Astrocyte (in vitro differentiated cells and primary cell): Measurements from ENCODE around the gene GLIPR2. TPM values are rescaled to one million over a fixed set of nuclear protein-coding genes. Genes with fewer than 3 reads are reported as not detected.
A peak's percentile ranks its signal among the peaks of the same experiment; 100 is the strongest.

ENCODE experiments used
- DNase-seq: peaks from one replicate; pipeline ENCODE4 v3.0.0-alpha.2; 2010; ENCODE audit warnings: low read depth
- FAIRE-seq: peaks from 2 replicates; lab custom pipeline; 2011; peaks lifted over from hg19 to GRCh38; lab: Jason Lieb, UNC
- H2AFZ ChIP-seq: 2 replicates; pipeline ENCODE4 v1.6.0; 2012; ENCODE audit warnings: low read depth, low read length, inconsistent platforms
- H3K27ac ChIP-seq: 2 replicates; pipeline ENCODE4 v1.5.1; 2011; ENCODE audit warnings: low read depth, low read length, inconsistent platforms
- H3K27me3 ChIP-seq: 2 replicates; pipeline ENCODE4 v1.6.0; 2011; ENCODE audit warnings: low read length, inconsistent platforms; ENCODE audit not compliant: insufficient read depth
- H3K36me3 ChIP-seq: 2 replicates; pipeline ENCODE4 v1.5.1; 2011; ENCODE audit warnings: low read length, inconsistent platforms; ENCODE audit not compliant: insufficient read depth
- H3K4me1 ChIP-seq: 2 replicates; pipeline ENCODE4 v1.5.1; 2011; ENCODE audit warnings: low read length, inconsistent platforms; ENCODE audit not compliant: insufficient read depth
- H3K4me2 ChIP-seq: 2 replicates; pipeline ENCODE4 v1.6.0; 2012; ENCODE audit warnings: low read length, inconsistent platforms
- H3K4me3 ChIP-seq: 2 replicates; pipeline ENCODE4 v1.5.1; 2011; ENCODE audit warnings: low read depth, mild to moderate bottlenecking, low read length, inconsistent platforms; ENCODE audit not compliant: insufficient read depth
- H3K79me2 ChIP-seq: 2 replicates; pipeline ENCODE4 v1.6.0; 2012; ENCODE audit warnings: mild to moderate bottlenecking, low read length, inconsistent platforms; ENCODE audit not compliant: insufficient read depth
- H3K9ac ChIP-seq: 2 replicates; pipeline ENCODE4 v1.6.0; 2012; ENCODE audit warnings: mild to moderate bottlenecking, low read length, inconsistent platforms
- H3K9me3 ChIP-seq: 2 replicates; pipeline ENCODE4 v1.5.1; 2012; ENCODE audit warnings: low read depth, mild to moderate bottlenecking, low read length, inconsistent platforms; ENCODE audit not compliant: insufficient read depth
- H4K20me1 ChIP-seq: 2 replicates; pipeline ENCODE4 v1.6.0; 2012; ENCODE audit warnings: low read length, inconsistent platforms; ENCODE audit not compliant: insufficient read depth
- H3K27ac Mint-ChIP-seq: one replicate; pipeline ENCODE4 v1.8.0; 2021; ENCODE audit warnings: mild to moderate bottlenecking, mixed read lengths; ENCODE audit not compliant: unreplicated experiment
- H3K27me3 Mint-ChIP-seq: one replicate; pipeline ENCODE4 v1.8.0; 2021; ENCODE audit warnings: low read depth, mixed read lengths; ENCODE audit not compliant: unreplicated experiment
- H3K36me3 Mint-ChIP-seq: one replicate; pipeline ENCODE4 v1.8.0; 2021; ENCODE audit warnings: low read depth, mixed read lengths; ENCODE audit not compliant: unreplicated experiment
- H3K4me1 Mint-ChIP-seq: one replicate; pipeline ENCODE4 v1.8.0; 2021; ENCODE audit warnings: low read depth, mixed read lengths; ENCODE audit not compliant: unreplicated experiment
- H3K4me3 Mint-ChIP-seq: one replicate; pipeline ENCODE4 v1.8.0; 2021; ENCODE audit warnings: mild to moderate bottlenecking, moderate library complexity, mixed read lengths; ENCODE audit not compliant: unreplicated experiment
- H3K9me3 Mint-ChIP-seq: one replicate; pipeline ENCODE4 v1.8.0; 2021; ENCODE audit warnings: mild to moderate bottlenecking, mixed read lengths; ENCODE audit not compliant: unreplicated experiment
- EZH2 ChIP-seq: IDR thresholded peaks from 2 replicates; pipeline ENCODE4 v1.6.1; 2012; ENCODE audit warnings: mild to moderate bottlenecking, low read length, inconsistent platforms; ENCODE audit not compliant: insufficient read depth
- total RNA-seq: library from RNA; stranded (reverse); gene quantifications from 2 replicates; pipeline ENCODE4 v1.2.1, GENCODE V29; 2021
- TF ChIP-seq, protein P1 (sequence below): IDR thresholded peaks from 2 replicates; pipeline ENCODE4 v1.5.1; 2011; ENCODE audit warnings: low read depth, mild to moderate bottlenecking, inconsistent platforms, low read length, moderate library complexity; ENCODE audit not compliant: insufficient read depth

GLIPR2 gene
- total RNA-seq, 1 donor from 2014 or later = 150 TPM

DNA sequence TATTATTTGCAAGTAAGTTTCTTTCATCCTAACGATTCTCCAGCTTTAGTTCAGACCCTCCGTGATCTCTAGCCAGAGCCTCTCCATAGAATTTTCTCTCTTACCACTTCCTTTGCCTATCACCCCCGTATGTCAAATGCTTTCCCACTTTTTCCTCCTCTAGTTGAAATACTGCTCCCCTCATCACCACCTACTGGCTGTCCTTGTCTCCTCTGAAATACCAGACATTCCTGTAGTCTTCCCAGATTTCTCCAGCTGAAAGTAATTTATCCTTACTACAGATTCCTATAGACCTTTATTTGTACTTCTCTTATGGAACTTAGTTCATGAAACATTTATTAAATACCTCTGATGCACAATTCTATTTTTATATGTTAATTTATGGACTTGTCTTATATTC is 36.0 kb upstream of the GLIPR2 start:
- H3K27ac ChIP-seq = peak overlapping the region; percentile 80
- no peak overlapping the region for H2AFZ ChIP-seq
- H3K4me3 ChIP-seq = no peak overlapping the region
- no peaks in the 10 kb centered on the region for H3K27me3 ChIP-seq
- Mint-ChIP-seq H3K4me1 (peaks cover 54% of the 10 kb centered on the region), H3K4me3 (no peak overlapping the region), H3K9me3 (no peaks in the 10 kb centered on the region), H3K27me3 (no peaks in the 10 kb centered on the region), H3K27ac (peak overlapping the region; percentile 100), H3K36me3 (peaks cover 3% of the 10 kb centered on the region)
- no peaks in the 10 kb centered on the region for H3K79me2 ChIP-seq
- peak; percentile 75 for DNase-seq
- H3K36me3 ChIP-seq = no peaks in the 10 kb centered on the region
- no peaks in the 10 kb centered on the region for H3K9me3 ChIP-seq
- H3K4me2 ChIP-seq = peak overlapping the region; percentile 61
- H3K9ac ChIP-seq = peak overlapping the region; percentile 41
- peak; percentile 72 for FAIRE-seq
- no peaks in the 10 kb centered on the region for H4K20me1 ChIP-seq
- H3K4me1 ChIP-seq = peaks cover 34% of the 10 kb centered on the region
- no peak for TF ChIP-seq EZH2
- TF ChIP-seq, protein P1, sequence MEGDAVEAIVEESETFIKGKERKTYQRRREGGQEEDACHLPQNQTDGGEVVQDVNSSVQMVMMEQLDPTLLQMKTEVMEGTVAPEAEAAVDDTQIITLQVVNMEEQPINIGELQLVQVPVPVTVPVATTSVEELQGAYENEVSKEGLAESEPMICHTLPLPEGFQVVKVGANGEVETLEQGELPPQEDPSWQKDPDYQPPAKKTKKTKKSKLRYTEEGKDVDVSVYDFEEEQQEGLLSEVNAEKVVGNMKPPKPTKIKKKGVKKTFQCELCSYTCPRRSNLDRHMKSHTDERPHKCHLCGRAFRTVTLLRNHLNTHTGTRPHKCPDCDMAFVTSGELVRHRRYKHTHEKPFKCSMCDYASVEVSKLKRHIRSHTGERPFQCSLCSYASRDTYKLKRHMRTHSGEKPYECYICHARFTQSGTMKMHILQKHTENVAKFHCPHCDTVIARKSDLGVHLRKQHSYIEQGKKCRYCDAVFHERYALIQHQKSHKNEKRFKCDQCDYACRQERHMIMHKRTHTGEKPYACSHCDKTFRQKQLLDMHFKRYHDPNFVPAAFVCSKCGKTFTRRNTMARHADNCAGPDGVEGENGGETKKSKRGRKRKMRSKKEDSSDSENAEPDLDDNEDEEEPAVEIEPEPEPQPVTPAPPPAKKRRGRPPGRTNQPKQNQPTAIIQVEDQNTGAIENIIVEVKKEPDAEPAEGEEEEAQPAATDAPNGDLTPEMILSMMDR = peak; percentile 25

DNA sequence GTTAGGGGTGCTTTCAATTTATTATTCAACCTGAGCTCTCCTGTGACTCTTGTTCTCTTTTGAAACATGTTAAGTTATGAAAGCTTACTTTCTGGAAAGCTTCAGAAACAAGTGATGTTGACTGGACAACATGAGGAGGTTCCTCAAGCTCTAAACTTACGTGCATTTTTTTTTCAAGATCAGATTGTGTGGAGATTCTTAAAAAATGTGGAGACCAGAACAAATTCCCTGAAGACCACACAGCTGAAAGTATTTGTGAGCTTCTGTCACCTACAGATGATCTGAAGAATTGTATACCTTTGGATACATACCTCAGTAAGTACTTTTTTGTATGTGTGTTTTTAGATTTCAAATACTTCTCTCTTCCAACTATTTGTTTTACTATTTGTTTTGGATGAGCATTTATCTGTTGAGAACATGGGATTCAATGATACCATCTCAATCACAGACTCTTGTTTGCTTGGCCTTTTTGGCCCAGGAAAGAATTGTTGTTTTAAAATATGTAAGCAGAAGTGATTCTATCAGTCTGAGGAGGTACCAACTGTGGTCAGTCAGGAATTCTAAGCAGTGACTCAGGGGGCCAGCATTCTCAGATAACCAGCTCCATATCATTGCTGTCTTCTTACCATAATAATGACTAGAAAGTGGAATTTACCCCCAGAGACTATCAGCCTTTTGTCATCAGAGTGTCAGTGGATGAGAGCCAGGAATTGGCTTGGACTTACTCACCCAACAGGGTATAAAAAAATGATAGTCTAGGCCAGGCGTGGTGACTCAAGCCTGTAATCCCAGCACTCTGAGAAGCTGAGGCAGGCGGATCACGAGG is 34.4 kb upstream of the GLIPR2 start:
- Histone ChIP-seq H3K4me2 (peak overlapping the region; percentile 61), H3K4me3 (no peak overlapping the region), H3K9me3 (no peaks in the 10 kb centered on the region), H3K79me2 (no peaks in the 10 kb centered on the region), H3K9ac (peak overlapping the region; percentile 41), H4K20me1 (no peaks in the 10 kb centered on the region), H3K4me1 (peaks cover 34% of the 10 kb centered on the region), H3K27ac (peak overlapping the region; percentile 89), H3K36me3 (no peaks in the 10 kb centered on the region), H3K27me3 (no peaks in the 10 kb centered on the region), H2AFZ (no peak overlapping the region)
- DNase-seq (peak; percentile 100), FAIRE-seq (peak; percentile 99)
- Mint-ChIP-seq H3K9me3 (no peaks in the 10 kb centered on the region), H3K36me3 (peaks cover 3% of the 10 kb centered on the region), H3K27ac (peak overlapping the region; percentile 100), H3K27me3 (no peaks in the 10 kb centered on the region), H3K4me3 (peak overlapping the region; percentile 60), H3K4me1 (peaks cover 54% of the 10 kb centered on the region)
- TF ChIP-seq, protein P1 = no peak
- TF ChIP-seq EZH2 = no peak
